IMR-90 (cell line): Measurements from ENCODE around the gene LPIN1.

Source experiments
- FOS ChIP-seq: fragments of 150-350 bp; IDR thresholded peaks from 2 replicates; pipeline ENCODE4 v1.6.1; 2016; ENCODE audit warnings: low read depth, low read length
- MAFK ChIP-seq: IDR thresholded peaks from 2 replicates; pipeline ENCODE4 v1.6.1; 2012; ENCODE audit warnings: low read depth, low read length, improper control_type of control experiment
- MAZ ChIP-seq: IDR thresholded peaks from 2 replicates; pipeline ENCODE4 v1.6.1; 2012; ENCODE audit warnings: low read depth, mild to moderate bottlenecking, low read length, improper control_type of control experiment, moderate library complexity, borderline replicate concordance
- POLR2A ChIP-seq: IDR thresholded peaks from 2 replicates; pipeline ENCODE4 v1.6.1; 2012; ENCODE audit warnings: mild to moderate bottlenecking, low read depth, low read length
- RAD21 ChIP-seq: IDR thresholded peaks from 2 replicates; pipeline ENCODE4 v1.6.1; 2012; ENCODE audit warnings: low read length, improper control_type of control experiment
- TF ChIP-seq, protein P1 (sequence below): conservative IDR thresholded peaks from 2 replicates; pipeline ENCODE4 v1.5.1; 2012; ENCODE audit warnings: mild to moderate bottlenecking, low read depth, low read length, improper control_type of control experiment

DNA sequence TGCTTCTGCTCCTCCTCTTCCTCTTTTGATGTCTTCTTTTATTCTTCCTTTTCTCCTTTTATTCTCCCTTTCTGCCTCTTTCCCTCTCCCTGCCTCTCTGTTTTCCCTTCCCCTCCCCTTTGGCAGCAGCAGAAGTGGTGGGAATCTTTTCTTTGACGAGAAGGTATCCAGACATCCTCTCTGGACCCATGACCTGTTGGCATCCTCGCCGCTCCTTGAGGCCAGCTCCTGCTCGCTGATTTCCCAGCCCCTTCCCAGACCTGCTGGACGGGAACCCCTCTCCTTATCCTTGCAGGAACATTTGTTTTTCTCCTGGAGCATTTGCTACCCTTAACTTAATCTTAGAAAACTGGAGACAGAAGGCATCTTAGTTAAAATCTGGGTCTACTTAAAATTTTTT, 130.5 kb downstream of the LPIN1 start:
- TF ChIP-seq POLR2A (no peak), MAZ (no peak), FOS (no peak), RAD21 (no peak), MAFK (no peak)
- TF ChIP-seq, protein P1, sequence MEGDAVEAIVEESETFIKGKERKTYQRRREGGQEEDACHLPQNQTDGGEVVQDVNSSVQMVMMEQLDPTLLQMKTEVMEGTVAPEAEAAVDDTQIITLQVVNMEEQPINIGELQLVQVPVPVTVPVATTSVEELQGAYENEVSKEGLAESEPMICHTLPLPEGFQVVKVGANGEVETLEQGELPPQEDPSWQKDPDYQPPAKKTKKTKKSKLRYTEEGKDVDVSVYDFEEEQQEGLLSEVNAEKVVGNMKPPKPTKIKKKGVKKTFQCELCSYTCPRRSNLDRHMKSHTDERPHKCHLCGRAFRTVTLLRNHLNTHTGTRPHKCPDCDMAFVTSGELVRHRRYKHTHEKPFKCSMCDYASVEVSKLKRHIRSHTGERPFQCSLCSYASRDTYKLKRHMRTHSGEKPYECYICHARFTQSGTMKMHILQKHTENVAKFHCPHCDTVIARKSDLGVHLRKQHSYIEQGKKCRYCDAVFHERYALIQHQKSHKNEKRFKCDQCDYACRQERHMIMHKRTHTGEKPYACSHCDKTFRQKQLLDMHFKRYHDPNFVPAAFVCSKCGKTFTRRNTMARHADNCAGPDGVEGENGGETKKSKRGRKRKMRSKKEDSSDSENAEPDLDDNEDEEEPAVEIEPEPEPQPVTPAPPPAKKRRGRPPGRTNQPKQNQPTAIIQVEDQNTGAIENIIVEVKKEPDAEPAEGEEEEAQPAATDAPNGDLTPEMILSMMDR, result no peak
